ENCODE data around the gene UVRAG. TPM values are rescaled to one million over a fixed set of nuclear protein-coding genes. Genes with fewer than 3 reads are reported as not detected.
"Not testable (repeated sequence)": the region's sequence is repeated elsewhere in the genome, so short reads cannot be mapped to it uniquely, and the experiment has no call there.

Gene UVRAG
- polyA plus RNA-seq, 6 donors from 2014 or later, result 39.6 to 94.0 (median 70.8) TPM

GRCh38 chr11:75966537-75967287 lies 151.7 kb downstream of the UVRAG start:
- H3K4me1 Mint-ChIP-seq, result peaks cover 34 to 42% (median 34%) of the 10 kb centered on the region in 3 donors
- peaks cover 0 to 35% of the 10 kb centered on the region in 2 donors for H3K36me3 Mint-ChIP-seq
- DNase-seq (no peak), ATAC-seq (ENCODE audit: low read depth in 2 of 2) (no peak)
- no peak overlapping the region for H3K4me3 Mint-ChIP-seq
- H3K27ac Mint-ChIP-seq, result peak overlapping the region in 1 of 6 donors; percentile 16
- peaks cover 0 to under 1% (median 0%) of the 10 kb centered on the region in 7 donors for H3K9me3 Mint-ChIP-seq
- H3K27me3 Mint-ChIP-seq, result no peaks in the 10 kb centered on the region

- peak overlapping the region in 2 of 6 donors; percentile 5 to 8 for H3K27ac Mint-ChIP-seq
- ATAC-seq (ENCODE audit: low read depth in 2 of 2), result no peak
- no peak overlapping the region for H3K4me3 Mint-ChIP-seq
- DNase-seq, result no peak
- H3K4me1 Mint-ChIP-seq, result peaks cover 34 to 45% (median 39%) of the 10 kb centered on the region in 3 donors
- H3K9me3 Mint-ChIP-seq, result peaks cover 0 to 13% (median 7%) of the 10 kb centered on the region in 7 donors
- H3K27me3 Mint-ChIP-seq, result no peaks in the 10 kb centered on the region
- H3K36me3 Mint-ChIP-seq, result peaks cover 10 to 43% of the 10 kb centered on the region in 2 donors
Observed at GRCh38 chr11:75968021-75968625, 153.1 kb downstream of the UVRAG start.

GRCh38 chr11:75969626-75970308 lies 154.8 kb downstream of the UVRAG start:
- Mint-ChIP-seq H3K36me3 (peaks cover 15 to 35% of the 10 kb centered on the region in 2 donors), H3K4me3 (peak overlapping the region in 1 of 8 donors; percentile 2), H3K9me3 (peaks cover 0 to 22% (median 15%) of the 10 kb centered on the region in 7 donors), H3K27ac (peak overlapping the region in 4 of 6 donors; percentile 5 to 71 (median 21)), H3K4me1 (peaks cover 28 to 47% (median 44%) of the 10 kb centered on the region in 3 donors), H3K27me3 (no peaks in the 10 kb centered on the region)
- DNase-seq, result no peak
- ATAC-seq (ENCODE audit: low read depth in 2 of 2), result no peak

- Mint-ChIP-seq H3K4me1 (peaks cover 34 to 65% (median 50%) of the 10 kb centered on the region in 3 donors), H3K9me3 (peaks cover 0 to 22% (median 16%) of the 10 kb centered on the region in 7 donors), H3K27ac (peak overlapping the region in 1 of 6 donors; percentile 64), H3K36me3 (peaks cover 15 to 28% of the 10 kb centered on the region in 2 donors)
- not testable (repeated sequence) for H3K4me3 Mint-ChIP-seq; ATAC-seq (ENCODE audit: low read depth in 2 of 2); H3K27me3 Mint-ChIP-seq; DNase-seq
Observed at GRCh38 chr11:75973710-75974109, 158.7 kb downstream of the UVRAG start.

GRCh38 chr11:75979075-75979474 lies 164.1 kb downstream of the UVRAG start:
- not testable (repeated sequence) for H3K4me3 Mint-ChIP-seq; DNase-seq; H3K36me3 Mint-ChIP-seq; H3K9me3 Mint-ChIP-seq; H3K27me3 Mint-ChIP-seq; ATAC-seq (ENCODE audit: low read depth in 2 of 2)
- H3K27ac Mint-ChIP-seq, result peak overlapping the region in 1 of 6 donors; percentile 47
- peaks cover 31 to 59% (median 54%) of the 10 kb centered on the region in 3 donors for H3K4me1 Mint-ChIP-seq

- not testable (repeated sequence) for H3K27me3 Mint-ChIP-seq; H3K4me3 Mint-ChIP-seq; ATAC-seq (ENCODE audit: low read depth in 2 of 2); H3K36me3 Mint-ChIP-seq; H3K9me3 Mint-ChIP-seq; DNase-seq
- Mint-ChIP-seq H3K27ac (peak overlapping the region in 5 of 6 donors; percentile 3 to 73 (median 56)), H3K4me1 (peaks cover 31 to 59% (median 53%) of the 10 kb centered on the region in 3 donors)
Observed at GRCh38 chr11:75979479-75980027, 164.5 kb downstream of the UVRAG start.

- peak overlapping the region in 1 of 8 donors; percentile 37 for H3K4me3 Mint-ChIP-seq
- peak overlapping the region; percentile 3 to 73 (median 63) for H3K27ac Mint-ChIP-seq
- peaks cover 31 to 55% (median 48%) of the 10 kb centered on the region in 3 donors for H3K4me1 Mint-ChIP-seq
Observed at GRCh38 chr11:75980031-75980430, 165.0 kb downstream of the UVRAG start.

GRCh38 chr11:75981546-75981945 lies 166.5 kb downstream of the UVRAG start:
- Mint-ChIP-seq H3K9me3 (no peaks in the 10 kb centered on the region), H3K27ac (peak overlapping the region; percentile 27 to 84 (median 68)), H3K4me3 (no peak overlapping the region), H3K27me3 (no peaks in the 10 kb centered on the region), H3K36me3 (peaks cover 5 to 8% of the 10 kb centered on the region in 2 donors), H3K4me1 (peaks cover 23 to 40% (median 36%) of the 10 kb centered on the region in 3 donors)
- DNase-seq (no peak), ATAC-seq (ENCODE audit: low read depth in 2 of 2) (no peak)

More at GRCh38 chr11:75980031-75980430, 165.0 kb downstream of the UVRAG start:
- no peaks in the 10 kb centered on the region for H3K9me3 Mint-ChIP-seq
- H3K36me3 Mint-ChIP-seq, result peaks cover 5 to 8% of the 10 kb centered on the region in 2 donors
- no peaks in the 10 kb centered on the region for H3K27me3 Mint-ChIP-seq
- no peak for DNase-seq
- ATAC-seq (ENCODE audit: low read depth in 2 of 2), result no peak

GRCh38 chr11:75982309-75982708 lies 167.3 kb downstream of the UVRAG start:
- Mint-ChIP-seq H3K27me3 (no peaks in the 10 kb centered on the region), H3K27ac (peak overlapping the region in 5 of 6 donors; percentile 66 to 89 (median 77)), H3K4me3 (no peak overlapping the region), H3K4me1 (peaks cover 20 to 33% (median 29%) of the 10 kb centered on the region in 3 donors), H3K9me3 (no peaks in the 10 kb centered on the region), H3K36me3 (peaks cover 5 to 14% of the 10 kb centered on the region in 2 donors)
- DNase-seq (no peak), ATAC-seq (ENCODE audit: low read depth in 2 of 2) (no peak)

- Mint-ChIP-seq H3K4me3 (no peak overlapping the region), H3K9me3 (no peaks in the 10 kb centered on the region), H3K36me3 (peaks cover 6 to 21% of the 10 kb centered on the region in 2 donors), H3K4me1 (peaks cover 9 to 21% (median 16%) of the 10 kb centered on the region in 3 donors), H3K27me3 (no peaks in the 10 kb centered on the region), H3K27ac (peak overlapping the region in 3 of 6 donors; percentile 16 to 65 (median 47))
- ATAC-seq (ENCODE audit: low read depth in 2 of 2), result no peak
- DNase-seq, result no peak
Observed at GRCh38 chr11:75986966-75987365, 172.0 kb downstream of the UVRAG start.

GRCh38 chr11:75993126-75993525 lies 178.1 kb downstream of the UVRAG start:
- H3K9me3 Mint-ChIP-seq, result no peaks in the 10 kb centered on the region
- ATAC-seq (ENCODE audit: low read depth in 2 of 2), result no peak

GRCh38 chr11:75994616-75995015 lies 179.6 kb downstream of the UVRAG start:
- no peak overlapping the region for H3K4me3 Mint-ChIP-seq
- H3K4me1 Mint-ChIP-seq, result peaks cover 13 to 24% (median 15%) of the 10 kb centered on the region in 3 donors
- no peak for DNase-seq
- H3K27ac Mint-ChIP-seq, result no peak overlapping the region
- H3K36me3 Mint-ChIP-seq, result peaks cover 13 to 36% of the 10 kb centered on the region in 2 donors
- ATAC-seq (ENCODE audit: low read depth in 2 of 2), result no peak
- H3K27me3 Mint-ChIP-seq, result no peaks in the 10 kb centered on the region
- H3K9me3 Mint-ChIP-seq, result peaks cover 0 to 6% (median 0%) of the 10 kb centered on the region in 7 donors

More at GRCh38 chr11:75993126-75993525, 178.1 kb downstream of the UVRAG start:
- Mint-ChIP-seq H3K4me3 (no peak overlapping the region), H3K36me3 (peaks cover 8 to 30% of the 10 kb centered on the region in 2 donors), H3K27me3 (no peaks in the 10 kb centered on the region), H3K27ac (peak overlapping the region in 1 of 6 donors; percentile 44), H3K4me1 (peaks cover 20 to 22% (median 21%) of the 10 kb centered on the region in 3 donors)
- DNase-seq, result no peak
